NCI-H748 (cell line): Measurements from ENCODE around the gene PLA2G2F.

ENCODE experiments used
- DNase-seq: peaks from one replicate; lab custom pipeline; 2025; ENCODE audit not compliant: unreplicated experiment; lab: John Stamatoyannopoulos, UW

PLA2G2F gene, protein sequence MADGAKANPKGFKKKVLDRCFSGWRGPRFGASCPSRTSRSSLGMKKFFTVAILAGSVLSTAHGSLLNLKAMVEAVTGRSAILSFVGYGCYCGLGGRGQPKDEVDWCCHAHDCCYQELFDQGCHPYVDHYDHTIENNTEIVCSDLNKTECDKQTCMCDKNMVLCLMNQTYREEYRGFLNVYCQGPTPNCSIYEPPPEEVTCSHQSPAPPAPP

DNA sequence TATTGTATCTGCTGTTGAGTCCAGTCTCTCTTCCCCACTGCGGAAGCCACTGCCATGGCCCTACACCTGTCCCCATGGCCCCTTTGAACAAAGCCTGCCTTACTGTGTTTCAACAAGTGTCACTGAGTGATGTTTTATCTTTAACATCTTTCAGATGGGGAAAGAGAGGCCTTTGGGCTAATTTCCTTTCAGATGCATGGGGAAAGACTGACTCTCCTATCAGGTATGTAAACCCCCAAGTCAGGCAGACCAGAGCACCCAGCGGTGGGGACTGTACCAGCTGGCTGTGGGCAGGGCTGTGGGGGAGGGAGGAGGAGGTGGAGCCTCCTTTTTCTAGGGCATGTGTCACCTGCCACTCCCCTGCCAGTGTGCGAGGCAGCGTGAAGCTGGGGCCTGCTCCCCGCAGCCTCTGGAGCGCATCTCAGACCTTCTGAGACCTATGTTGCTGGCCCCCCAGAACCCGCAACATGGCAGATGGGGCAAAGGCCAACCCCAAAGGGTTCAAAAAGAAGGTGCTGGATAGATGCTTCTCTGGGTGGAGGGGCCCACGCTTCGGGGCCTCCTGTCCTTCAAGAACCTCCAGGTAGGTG is at the start of gene PLA2G2F:
Gene PLA2G2F, plus strand, starts transcription at position 363 of the 590 bp plus-strand sequence. Its CDS starts 105 bp downstream, at position 468.
- no peak for DNase-seq

DNA sequence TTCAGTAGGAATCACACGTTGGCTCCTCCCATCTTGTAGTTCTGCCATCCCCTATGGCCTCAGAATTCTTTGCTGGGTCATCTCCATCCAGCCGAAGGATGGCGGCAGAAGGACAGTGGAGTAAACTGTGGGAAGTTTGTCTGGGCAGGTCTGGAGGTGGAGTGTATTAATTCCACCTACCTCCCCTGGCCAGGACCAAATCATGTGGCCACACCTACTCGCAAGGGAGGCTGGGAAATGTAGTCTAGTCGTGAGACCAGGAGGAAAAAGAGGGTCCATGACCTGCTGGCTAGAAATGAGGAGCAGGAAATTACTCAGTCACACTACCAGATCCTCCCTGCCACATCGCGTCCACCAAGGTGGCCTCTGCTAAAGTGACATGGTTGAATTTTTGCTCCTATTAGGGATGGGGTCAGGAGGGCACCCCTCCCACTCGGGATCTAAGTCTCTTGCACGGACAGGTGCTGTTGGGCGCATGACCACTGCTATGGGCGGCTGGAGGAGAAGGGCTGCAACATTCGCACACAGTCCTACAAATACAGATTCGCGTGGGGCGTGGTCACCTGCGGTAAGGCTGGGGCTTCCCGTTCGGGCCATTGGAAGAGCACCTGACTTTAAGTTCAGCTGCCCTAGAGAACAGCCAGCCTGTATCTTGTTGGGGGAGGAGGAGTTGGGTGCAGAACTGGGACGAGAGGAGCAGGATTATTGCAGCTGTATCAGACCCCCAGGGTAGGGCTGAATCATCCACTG is 49.6 kb upstream of the PLA2G2F start:
- no peak for DNase-seq

DNA sequence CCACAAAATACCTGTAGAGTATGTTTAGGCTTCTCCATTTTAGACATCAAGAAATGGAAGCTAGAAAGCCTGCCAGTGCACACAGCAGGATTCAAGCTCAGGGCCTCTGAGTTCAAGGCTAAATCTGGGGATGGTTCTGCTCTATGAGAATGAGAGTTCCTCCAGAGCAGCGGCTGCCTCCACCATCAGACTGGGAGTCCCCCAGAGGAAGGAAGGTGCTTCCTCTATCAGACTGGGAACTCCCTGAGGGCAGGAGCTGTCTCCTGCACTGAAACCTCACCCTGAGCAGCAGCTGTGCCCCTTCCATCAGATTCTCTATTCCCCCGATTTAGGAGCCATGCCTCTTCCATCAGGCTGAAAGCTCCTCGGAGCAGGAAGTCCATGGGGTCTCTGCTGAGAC is 49.0 kb upstream of the PLA2G2F start:
- no peak for DNase-seq

DNA sequence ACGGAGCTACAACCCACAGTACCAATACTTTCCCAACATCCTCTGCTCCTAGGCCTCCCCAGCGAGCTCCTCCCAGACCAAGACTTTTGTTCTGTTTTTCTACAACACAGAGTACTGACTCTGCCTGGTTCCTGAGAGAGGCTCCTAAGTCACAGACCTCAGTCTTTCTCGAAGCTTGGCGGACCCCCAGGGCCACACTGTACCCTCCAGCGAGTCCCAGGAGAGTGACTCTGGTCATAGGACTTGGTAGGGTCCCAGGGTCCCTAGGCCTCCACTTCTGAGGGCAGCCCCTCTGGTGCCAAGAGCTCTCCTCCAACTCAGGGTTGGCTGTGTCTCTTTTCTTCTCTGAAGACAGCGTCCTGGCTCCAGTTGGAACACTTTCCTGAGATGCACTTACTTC is 48.5 kb upstream of the PLA2G2F start:
- no peak for DNase-seq

DNA sequence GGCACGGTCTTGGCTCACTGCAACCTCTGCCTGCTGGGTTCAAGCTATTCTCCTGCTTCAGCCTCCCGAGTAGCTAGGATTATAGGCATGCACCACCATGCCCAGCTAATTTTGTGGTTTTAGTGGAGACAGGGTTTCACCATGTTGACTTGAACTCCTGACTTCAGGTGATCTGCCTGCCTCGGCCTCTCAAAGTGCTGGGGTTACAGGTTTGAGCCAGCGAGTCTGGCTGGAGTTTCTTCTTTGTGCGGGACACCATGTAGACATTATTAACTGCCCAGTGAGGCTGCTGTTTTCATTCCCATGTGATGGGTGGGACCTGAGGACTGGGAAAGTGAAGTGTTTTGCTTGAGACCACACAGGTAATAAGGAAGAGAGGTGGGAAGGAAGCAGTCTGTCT is 45.8 kb upstream of the PLA2G2F start:
- no peak for DNase-seq

DNA sequence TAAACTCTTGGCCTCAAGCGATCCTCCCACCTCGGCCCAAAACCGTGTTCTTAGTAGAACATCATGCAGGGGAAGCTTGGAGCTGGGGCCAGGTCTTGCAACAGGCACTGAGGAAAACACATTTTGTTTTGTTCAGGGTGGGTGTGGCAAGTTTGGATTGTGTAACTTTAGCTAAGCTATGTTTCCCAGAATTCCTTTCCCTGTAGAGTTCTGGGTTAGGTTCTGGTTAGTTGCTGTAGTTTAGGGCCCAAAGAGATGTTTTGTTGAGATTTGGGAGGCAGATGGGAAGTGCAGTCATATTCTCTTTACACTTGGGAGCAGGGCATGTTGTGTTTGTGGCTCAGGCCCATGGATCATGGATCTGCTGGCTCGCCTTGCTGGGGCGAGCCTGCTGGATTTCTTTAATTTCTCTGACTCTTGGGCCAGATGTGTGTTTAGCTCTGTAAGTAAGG is 45.2 kb upstream of the PLA2G2F start:
- DNase-seq: no peak

DNA sequence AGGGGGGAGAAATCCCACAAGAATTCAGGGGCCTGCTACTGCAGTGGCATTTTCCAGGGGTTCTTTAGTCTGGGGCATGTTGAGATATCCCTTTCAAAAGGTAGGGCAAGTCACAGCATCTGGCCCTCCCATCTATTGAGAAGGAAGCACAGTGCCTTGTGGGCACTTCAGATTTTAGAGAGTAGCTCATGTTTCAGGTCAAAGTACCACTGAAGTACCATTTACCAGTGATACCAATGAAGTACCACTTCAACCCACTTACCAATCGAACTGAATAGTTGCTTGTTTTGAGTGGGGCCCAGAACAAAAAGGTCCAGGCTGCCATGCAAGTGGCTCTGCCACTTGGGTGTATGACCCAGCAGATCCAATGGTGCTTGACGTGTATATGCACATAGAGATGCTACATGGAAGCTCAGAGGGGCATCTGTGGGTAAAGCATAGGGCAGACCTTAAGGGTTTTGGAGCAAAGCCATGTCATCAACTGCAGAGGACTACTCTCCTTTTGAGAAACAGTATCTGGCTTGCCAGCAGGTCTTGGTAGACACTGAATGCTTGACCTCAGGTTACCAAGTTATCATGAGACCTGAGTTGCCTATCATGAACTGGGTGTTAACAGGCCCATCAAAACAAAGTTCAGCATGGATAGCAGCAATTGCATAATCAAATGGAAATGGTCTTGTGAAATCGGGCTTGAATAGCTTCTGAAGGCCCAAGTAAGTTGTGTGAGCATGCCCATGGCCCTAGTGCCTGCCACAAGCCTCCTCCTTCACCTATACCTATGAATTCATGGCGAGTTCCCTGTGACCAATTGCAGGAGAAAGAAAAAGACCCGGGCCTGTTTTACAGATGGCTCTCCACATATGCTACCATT is 43.3 kb upstream of the PLA2G2F start:
- no peak for DNase-seq

DNA sequence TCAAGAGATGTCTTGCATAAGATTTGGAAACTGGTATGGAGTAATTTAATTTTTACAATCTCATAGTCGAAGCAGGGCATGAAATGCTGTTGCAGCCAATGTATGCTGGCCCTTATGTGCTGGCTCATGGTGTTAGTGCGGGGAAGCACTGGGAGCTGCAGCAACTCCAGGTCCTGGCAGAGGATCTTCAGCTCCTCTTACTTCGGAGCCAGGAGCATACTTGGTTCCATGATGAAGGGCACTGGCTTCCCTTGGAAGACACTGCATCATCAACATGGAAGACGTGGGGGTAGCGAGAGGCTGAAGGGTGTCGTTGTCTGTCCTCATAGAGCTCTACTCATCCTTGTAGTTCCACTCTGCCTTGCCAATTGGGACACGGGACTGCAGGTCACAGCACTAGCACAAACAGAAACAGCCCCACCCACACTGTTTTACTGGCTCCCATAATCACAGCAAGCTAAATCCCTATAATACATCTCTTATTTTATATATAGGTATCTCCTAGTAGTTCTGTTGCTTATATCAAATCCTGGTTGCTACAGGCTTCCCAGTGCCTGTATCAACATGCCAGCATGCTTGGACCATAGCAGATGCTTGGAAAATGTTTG is 42.2 kb upstream of the PLA2G2F start:
- no peak for DNase-seq

DNA sequence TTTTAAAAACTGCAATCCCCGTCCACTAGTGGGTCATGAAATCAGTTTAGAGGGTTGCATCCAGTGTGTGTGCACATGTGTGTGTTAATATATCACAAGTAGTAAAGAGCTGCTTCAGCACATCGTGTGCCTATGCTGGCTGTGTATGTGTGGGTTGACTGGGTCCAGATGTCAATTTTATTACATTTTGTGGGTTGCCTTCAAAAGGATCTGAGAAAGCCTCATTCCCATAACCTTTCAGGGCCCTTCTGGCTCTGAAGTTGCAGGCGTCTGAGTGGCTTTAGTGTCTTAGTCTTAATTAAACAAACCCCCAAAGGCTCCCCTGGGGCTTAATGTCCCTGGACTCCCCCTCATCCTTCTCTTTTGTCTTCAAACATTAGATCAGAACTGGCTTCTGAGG is 39.6 kb upstream of the PLA2G2F start:
- DNase-seq: no peak

DNA sequence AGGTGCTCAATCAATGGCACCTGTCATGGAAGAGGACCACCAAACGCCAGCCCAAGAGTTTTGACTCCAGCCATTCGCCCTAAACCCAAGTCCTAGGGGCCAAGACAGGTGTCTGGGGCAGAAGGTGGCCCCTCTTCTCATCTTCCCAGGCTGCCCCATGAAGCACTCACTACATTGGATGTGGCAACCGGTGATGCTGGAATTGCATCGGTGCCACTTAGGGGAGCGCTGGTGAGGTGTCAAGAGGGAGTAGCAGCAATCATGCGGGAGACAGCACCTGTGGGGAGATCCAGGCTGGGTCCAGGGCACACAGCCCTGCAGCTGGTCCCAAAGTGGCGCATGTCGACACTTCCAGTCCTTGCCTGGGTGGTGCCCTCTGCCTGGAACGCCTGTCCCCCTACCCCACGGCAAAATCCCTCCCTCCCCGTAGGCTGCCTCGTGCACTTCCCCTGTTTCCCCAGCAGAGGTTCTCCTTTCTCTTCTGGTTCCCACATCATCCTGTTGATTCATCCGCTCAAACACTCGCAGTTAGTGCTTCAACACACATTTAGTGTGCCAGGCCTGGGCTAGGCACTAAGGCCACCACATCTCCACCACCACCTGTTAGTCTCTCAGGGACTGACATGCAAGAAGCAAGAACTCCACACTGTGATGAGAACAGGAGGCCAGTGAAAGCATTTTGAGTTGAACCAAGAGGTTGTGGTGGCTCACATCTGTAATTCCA is 38.3 kb upstream of the PLA2G2F start:
- peak; percentile 18 for DNase-seq

DNA sequence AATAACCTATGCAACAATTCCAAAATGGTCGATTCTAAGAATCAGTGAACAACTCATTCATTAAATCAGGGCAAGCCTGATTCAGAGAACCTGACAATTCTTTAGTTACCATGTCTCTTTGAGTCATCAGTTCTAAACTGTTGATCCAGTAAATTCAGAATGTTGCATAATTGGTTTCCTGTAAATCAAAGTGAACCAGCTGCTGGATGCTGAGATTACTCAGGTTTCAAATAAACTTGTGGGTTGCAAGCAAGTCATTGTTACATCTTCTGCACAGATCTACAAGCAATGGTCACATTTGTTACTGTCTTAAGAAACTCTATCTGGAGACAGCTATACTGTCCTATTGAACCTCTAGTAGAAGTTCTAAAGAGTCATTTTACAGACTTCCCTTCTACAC is 36.2 kb upstream of the PLA2G2F start:
- DNase-seq: no peak

DNA sequence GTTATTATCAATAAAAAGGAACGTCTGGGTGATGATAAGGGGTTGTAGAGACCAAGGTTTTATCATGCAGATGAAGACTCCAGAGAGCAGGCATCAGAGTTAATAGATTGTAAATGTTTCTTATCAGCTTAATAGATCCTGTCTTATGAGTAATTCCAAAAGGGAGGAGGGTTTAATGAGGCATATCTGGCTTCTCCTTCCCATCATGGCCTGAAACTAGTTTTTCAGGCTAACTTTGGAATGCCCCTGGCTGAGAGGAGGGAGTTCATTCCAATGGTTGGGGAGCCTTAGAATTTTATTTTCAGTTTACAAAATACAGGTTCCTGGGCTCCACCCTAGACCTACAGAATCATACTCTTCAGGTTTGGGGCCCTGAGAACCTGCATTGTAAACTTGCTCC is 33.3 kb upstream of the PLA2G2F start:
- no peak for DNase-seq

DNA sequence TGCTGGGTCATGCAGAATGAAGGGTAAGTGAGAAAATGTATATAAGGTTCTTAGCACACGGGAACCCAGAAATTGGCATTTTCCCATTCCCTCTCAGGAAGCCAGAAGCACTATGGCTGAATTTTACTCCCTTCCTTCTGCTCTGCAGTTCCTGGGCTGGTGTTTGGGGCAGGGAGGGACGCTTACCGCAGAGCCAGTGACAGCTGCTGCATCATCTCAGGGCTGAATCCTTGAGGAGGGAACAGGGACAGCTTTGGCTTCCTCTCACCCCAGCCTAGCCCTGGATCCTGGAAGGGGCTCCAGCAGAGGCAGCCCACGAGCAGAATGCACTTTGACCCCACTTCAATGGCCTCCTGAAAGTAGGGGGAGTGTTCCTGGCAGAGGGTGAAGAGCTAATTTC is 31.8 kb upstream of the PLA2G2F start:
- DNase-seq: no peak

DNA sequence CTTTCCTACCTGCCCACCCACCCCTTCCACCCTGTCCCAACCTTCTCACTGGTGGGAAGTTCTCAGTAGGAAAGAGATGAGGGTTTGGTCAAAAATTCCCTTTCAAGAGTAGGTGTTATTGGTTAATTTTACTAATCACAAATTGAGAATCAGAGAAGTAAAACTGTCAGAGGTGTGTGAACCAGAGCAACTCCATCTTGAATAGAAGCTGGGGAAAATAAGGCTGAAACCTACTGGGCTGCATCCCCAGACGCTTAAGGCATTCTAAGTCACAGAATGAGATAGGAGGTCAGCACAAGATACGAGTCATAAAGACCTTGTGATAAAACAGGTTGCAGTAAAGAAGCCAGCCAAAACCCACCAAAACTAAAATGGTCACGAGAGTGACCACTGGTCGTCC is 31.3 kb upstream of the PLA2G2F start:
- DNase-seq: no peak

DNA sequence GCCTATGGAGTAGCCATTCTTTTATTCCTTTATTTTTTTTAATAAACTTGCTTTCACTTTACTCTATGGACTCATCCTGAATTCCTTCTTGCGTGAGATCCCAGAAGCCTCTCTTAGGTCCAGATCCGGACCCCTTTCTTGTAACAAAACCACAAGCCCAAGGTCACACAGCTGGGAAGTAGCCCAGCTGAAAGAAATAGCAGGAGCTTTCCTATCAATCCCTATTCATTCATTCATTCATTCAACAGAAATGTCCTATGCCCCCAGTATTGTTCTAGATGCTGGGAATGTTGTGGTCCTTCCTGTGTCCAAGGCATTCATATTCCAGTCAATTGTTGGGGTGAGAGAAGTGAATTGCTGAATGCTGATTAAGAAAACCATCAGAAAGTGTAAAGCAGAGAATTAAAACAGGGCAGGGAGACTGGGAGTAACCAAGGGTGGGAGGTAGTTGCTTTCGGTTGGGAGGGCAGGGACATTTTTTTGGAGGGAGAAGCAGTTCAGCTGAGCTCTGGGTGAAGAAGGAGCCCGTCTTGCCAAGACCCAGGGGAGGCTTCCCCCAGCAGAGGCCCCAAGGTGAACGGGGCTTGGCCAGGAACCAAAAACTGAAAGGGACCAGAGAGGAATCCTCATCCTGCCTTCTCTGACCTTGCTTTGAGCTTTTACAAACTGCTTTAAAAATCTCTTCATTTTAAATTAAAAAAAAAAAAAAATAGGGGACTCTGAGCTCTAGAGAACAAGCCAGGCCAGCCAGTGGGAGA is 30.6 kb upstream of the PLA2G2F start:
- DNase-seq: no peak

DNA sequence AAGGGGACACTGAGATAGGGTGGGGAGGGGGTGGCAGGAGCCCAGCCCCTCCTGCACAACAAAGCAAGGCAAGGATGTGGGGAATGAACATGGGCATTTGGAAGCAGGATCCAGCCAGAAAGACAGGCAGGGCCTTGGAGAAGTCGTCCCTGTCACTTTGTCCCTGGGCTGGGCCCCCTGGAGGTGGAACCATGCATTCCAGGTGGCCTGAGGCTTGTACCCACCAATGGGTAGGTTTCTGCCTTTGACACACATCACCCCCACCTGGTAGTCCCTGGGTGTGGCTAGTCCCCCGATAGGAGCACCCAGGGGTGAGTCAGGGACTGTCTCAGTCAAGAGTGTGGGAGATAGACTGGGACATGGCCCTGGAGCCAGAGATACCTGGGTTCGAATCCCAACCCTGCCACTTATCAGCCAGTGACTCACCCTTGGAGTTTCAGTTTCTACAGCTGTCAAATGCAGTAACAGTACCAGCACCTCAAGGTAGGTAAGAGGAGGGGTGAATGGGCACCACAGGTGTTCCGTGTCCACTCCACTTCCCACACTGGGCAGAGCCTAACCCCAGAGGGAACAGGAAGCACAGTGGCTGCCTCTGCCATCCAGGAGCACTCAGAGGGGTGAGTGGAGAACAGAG is 29.8 kb upstream of the PLA2G2F start:
- no peak for DNase-seq

DNA sequence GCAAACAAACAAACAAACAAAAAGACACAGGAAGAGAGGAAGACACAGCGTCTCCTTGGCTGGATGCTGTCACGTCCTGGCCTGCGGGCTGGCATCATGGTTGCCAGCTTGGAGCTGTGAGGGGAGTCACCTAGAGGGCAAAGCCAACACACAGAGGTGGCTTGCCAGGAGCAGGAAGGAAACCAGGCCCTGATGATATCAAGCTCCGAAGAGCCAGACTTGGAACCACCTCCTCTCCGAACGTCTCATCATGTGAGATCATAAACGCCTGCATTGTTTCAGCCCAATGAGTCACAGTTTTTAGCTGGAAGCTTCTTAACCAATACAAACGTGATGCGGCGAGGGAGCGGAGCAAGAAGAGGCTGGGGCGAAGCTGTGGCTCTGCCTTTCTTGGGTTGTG is 28.4 kb upstream of the PLA2G2F start:
- no peak for DNase-seq

DNA sequence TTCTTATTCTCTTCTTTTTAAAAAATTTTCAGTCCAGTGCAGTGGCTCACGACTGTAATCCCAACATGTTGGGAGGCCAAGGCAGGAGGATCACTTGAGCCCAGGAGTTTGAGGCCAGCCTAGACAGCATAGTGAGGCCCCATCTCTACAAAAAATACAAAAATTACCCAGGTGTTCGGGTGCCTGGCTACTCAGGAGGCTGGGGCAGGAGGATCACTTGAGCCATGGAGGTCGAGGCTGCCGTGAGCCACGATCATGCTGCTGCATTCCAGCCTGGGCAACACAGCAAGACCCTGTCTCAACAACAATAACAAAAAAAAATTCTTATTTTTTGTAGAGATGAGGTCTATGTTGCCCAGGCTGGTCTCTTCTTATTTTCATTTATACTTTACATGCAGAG is 27.7 kb upstream of the PLA2G2F start:
- no peak for DNase-seq
